GM18873 (cell line): ENCODE measurements around the gene SLC12A5.
"Not testable (repeated sequence)": the region's sequence is repeated elsewhere in the genome, so short reads cannot be mapped to it uniquely, and the experiment has no call there.

Experiments
- ATAC-seq: cut with Tn5 transposase; IDR thresholded peaks from one replicate; pipeline ENCODE4 v1.9.1; 2021; ENCODE audit warnings: mild to moderate bottlenecking, moderate library complexity, moderate number of reproducible peaks; ENCODE audit not compliant: unreplicated experiment, low FRiP score

SLC12A5 gene

DNA sequence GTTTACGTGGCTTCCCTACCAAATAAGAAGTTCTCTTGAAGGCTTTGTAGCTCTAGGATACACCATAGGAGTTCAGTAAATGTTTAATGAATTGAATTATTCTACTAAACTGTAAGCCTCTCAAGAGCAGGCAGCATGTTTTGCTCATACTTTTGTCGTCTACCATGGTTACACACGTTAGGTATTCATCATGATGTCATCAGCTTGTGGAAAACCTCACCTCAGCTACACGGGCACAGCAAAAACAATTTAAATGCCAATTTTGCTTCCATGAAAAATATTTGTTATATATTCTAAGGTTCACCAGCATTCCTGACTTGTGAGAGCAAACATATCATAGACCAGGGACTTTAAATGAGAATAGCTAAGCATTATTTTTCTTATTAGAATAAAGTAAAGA is 44.0 kb downstream of the SLC12A5 start:
- ATAC-seq = no peak

DNA sequence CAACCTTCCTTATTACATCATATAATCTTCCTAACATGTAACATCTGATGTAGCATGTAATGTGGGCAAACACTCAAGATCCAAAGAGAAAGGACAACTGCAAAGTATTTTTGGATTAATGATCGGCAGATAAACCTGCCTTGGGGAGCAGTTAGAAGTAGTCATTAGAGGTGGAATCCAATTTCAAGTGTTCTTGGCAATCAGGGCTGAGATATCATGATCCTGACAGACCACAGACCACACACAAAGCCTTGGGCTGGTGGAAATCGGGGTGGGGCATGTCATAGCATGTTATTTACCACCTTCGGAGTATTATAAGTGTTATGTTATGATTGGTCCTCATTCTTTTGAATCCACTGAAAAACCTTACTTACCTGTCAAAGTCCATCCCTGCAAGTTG is 44.4 kb downstream of the SLC12A5 start:
- ATAC-seq = no peak

DNA sequence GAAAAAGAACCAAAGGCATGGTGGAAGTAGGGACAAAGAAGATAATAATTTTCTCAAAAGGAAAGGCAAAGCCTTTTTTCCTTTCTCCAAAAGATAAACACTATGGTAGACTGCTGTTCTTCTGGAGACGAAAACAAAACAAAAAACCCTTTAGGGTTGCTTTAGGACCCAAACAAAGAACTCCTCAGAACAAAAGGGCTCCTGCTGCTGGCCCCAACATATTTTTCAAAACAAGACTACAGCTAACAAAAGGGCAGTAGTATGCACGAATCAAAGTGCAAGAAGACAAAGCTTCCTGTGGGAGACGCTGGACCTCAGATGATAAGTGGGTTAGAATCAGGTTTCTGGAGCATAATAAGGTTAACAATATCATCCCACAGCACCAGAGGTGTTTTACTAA is 45.0 kb downstream of the SLC12A5 start:
- ATAC-seq = no peak

DNA sequence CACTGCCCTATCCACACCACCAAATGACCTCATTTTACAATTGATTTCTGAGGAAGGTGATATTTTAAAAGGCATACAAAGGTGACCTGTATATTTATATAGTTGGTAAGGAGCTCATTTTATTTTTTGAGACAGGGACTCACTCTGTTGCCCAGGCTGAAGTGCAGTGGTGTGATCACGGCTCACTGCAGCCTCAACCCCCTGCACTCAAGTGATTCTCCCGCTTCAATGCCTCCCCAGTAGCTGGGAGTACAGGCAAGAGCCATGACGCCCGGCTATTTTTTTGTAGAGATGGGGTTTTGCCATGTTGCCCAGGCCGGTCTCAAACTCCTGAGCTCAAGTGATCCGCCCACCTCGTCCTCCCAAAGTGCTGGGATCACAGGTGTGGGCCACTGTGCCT is 47.8 kb downstream of the SLC12A5 start:
- ATAC-seq = no peak

DNA sequence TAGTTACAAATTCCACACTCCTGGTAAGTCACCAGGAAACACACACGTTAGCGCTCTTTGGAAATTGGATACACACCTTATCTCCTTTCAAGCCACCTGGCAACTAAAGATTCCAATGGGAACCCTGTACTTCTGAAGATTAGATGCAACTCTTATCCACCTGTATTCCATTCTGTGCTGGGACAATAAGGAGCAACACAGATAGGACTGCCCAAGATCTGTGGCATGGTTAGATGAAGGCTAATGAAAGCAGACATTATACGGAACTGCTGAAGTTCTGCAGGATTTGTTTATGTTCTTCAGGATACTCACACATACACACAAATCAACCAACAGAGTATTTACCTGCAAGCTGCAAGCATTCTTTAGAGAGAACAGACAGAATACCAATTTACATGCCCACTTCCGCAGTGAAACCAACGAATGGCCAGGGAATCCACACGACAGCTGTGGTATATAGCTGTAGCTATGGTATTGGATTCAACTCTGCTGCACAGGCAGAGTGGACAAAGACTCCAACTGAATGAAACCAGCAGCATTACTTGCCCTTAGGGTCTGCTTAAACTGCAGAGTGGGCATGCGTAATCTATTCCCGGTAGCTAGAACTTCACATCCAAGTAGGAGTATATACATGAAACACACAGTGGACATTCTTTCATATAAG is 48.8 kb downstream of the SLC12A5 start:
- ATAC-seq = no peak

DNA sequence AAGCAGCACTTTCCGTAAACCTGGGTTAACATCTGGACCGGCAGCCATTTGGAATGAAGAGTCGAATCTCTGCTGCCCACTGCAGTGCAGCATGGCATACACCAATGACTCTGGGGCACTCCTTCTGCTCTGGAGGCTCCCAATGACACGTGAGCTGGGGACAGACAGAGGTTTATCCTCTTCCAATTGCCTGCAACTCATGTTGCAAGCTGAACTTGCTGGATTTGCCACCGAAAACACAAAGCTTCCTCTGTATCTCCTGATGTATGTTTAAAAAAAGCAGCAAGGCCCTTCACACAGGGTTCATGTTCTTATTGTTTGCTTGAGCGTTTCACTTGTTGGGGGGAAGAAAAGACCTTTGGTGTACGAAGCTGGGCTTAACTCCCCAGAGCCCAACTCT is 49.9 kb downstream of the SLC12A5 start:
- no peak for ATAC-seq

DNA sequence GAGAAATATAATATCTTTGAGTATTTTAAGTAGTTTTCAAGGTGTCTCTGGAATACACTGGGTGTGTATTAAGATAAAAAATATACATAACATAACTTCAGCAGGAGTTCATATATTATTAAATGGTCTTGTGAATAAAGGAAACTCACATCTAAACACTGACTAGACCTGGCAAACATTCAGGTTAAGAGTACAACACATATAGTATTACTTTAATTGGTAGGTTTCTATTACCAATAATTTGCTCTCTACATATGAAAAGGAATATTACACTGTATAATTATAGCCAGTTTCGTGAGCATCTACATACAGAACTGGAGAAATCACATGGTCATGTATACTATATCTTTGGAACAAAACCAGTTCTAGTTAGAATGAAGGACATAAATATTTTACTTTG is 52.1 kb downstream of the SLC12A5 start:
- no peak for ATAC-seq

DNA sequence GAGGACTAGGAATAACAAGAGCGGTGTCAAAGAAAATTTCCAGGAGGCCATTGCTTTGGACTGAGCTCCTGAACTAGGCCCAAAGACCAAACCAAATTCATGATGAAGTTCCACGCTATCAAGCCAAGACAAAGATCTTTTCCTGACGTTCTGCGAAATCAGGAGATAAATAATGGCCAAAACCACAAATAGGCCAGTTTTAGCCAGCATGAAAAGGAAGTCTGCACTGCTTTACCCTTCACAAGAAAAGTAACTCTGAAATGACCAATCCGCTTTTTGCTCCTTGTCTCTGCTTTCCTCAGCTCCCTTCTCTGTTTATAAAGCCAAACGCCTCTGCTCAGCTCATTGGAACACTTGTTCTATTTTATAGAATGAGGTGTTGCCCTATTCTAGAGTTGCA is 54.1 kb downstream of the SLC12A5 start:
- ATAC-seq = no peak

DNA sequence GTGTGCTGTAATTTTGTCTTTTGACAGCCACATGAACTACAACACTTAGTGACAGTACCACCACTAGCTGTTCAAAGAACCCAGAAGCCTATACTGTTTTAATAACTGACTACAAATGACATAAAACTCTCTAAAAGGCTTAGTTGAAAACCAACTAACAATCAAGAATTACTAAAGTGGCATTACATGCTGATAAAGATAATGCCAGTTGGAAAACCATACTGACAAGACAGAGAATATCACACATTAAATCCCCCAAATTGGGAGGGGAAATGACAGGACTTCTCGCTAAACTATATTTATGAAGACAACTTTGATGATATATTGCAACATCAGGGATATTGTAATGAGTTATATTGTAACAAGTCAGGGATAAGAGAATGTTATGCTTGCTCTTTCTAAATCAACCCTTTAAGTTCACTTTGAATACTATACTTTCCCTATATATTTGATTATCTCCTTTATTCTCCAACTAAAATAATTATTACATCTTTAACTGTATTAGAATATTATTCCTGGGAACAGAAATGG is 54.6 kb downstream of the SLC12A5 start:
- no peak for ATAC-seq

DNA sequence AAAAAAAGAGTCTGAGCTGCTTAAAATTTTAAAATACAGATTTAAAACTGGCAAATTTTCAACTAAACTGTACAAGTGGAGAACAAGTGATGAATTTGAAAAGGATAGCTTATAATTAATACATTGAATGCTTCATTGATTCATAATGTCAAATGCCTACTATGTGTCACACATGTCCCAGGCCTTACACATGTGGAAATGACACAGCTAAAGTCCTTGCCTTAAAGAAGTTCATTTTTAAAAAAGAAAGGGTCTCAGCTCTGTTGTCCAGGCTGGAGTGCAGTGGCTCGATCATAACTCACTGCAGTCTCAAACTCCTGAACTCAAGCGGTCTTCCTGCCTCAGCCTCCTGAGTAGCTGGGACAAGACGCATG is 55.8 kb downstream of the SLC12A5 start:
- ATAC-seq = no peak

DNA sequence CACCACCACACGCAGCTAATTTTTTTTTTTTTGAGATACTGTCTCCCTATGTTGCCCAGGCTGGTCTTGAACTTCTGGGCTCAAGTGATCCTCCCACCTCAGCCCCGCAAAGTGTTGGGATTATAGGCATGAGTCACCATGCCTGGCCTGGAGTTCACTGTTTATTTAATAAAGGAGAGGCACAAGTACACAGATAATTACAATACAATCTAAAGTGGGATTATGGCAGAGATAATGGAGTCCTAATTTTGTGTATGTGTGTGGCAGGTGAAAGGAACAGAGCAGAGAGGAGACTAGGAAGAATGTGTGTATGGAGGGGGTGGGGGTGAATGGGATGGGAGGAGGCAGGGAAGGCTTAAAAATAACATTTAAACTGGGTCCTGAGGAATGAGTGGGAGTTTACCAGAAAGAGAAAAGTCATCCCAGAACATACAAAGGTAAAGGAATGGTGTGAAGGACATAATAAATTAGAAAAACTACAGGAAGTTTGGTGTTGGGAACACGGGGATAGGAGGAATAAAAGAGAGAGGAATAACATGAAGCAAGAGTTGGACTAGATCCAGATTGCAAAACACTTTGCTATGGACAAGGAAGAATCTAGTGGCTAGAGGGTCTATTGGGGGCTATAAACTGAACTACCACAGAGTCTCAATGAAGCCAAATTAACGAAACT is 56.3 kb downstream of the SLC12A5 start:
- ATAC-seq = no peak

DNA sequence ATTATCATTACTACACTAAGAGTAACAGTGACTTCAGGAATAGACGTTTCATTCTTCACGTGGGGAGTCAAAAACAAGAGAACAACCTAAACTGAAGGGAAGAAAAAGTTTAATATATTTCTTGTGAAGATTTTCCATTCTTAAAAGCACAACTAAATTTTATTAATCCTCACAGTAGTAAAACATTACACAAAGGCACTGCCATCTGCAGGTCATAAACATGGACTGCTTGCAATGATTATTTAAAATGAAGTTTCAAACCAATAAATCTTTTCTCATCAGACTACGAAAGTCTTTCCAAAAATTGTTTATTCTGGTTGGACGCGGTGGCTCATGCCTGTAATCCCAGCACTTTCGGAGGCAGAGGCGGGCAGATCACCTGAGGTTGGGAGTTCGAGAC is 58.1 kb downstream of the SLC12A5 start:
- no peak for ATAC-seq

DNA sequence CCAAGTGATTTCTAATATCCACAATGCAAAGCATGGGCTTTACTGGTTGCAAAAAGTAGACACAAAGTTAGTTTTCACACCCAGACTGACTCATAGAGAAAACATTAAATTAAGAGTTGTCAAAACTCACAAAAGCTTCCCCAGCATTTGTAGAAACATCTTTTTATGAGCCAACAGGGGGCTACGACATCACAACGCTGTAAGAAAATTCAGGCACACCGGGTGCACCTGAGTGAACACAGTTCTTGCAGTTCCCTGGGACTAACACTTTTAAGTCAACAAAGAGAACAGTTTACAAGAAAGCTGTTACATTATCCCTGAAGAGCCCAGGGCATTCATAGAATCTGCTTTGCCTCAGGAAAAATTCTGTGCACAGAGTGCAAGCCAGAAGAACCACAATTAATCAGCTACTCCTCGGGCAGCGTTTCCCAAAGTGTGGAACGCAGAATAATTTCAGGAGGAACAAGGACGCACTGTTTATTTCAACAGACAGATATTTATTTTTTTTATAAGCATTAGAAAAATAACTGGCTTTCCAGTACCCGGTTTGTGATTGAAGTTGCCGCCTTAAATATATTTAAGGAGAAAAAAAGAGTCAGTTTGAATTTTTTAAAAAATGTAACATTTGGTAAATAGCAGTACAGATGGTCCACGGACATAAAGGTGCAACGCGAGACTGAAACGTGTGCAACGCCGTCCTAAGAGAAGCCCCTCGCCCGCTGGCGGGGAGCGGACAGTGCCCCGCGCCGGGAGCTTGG is 59.6 kb downstream of the SLC12A5 start:
- ATAC-seq = no peak

DNA sequence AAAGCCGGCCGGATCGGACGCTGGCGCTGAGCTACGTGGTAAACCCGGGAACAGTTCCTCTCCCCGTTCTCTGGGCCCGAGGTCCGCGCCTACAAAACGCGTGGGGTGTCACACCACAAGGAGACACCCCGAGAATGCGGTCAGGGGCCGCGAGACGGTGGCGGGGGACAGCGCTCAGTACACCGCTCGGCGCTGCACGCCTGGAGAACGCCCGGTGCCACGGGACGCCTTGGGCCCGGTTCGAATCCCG is 60.1 kb downstream of the SLC12A5 start:
- peak; percentile 12 for ATAC-seq

DNA sequence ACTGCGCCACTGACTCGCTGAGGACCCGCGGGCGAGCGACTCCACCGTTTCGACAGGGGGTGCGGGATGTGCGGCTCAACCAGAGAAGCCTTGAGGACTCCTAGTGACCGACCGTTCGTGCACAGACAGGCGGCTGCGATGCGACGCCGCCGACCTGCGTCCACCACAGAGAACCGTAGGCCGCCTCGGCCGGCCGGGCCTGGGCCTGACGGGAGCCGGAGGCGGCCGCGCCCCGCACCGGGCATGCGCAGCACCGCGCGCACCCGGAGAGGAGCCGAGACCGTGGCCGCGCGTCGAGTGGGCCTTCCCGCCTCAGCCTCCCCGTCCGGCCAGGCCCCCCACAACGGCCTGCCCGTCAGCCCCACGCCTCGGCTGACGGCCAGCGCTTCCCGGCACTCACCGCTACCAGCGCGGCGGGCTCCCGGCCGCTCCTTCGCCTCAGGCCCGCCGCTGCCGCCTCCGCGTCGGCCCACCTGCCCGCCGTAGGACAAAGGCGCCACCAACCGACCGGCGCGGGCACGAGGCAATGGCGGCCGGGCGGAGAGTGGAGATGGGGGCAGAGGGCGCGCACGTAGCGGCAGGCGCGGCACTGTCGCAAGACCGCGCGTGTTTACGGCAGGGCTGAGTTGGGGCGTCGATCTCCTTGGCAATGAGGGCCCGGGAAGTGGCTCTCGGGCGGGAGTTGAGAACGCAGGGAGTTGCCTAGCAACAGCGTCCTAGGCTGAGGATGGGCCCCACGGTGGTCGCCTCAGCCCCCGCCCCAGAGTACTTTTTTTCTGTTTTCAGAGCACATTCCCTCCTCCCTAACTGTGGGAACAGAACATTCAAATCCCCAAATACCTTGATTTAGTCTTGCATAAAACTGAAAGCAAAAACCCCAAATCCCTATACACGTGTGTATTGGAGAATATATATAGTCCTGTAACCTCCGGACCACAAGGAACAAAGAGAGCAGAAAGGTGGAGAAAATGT is 60.7 kb downstream of the SLC12A5 start, which contains the start of gene NCOA5:
Gene NCOA5 (minus strand): TSS at position 546 of the 972 bp plus-strand sequence. CDS start 10,538 bp downstream, outside the sequence.
- ATAC-seq = peak; percentile 79

DNA sequence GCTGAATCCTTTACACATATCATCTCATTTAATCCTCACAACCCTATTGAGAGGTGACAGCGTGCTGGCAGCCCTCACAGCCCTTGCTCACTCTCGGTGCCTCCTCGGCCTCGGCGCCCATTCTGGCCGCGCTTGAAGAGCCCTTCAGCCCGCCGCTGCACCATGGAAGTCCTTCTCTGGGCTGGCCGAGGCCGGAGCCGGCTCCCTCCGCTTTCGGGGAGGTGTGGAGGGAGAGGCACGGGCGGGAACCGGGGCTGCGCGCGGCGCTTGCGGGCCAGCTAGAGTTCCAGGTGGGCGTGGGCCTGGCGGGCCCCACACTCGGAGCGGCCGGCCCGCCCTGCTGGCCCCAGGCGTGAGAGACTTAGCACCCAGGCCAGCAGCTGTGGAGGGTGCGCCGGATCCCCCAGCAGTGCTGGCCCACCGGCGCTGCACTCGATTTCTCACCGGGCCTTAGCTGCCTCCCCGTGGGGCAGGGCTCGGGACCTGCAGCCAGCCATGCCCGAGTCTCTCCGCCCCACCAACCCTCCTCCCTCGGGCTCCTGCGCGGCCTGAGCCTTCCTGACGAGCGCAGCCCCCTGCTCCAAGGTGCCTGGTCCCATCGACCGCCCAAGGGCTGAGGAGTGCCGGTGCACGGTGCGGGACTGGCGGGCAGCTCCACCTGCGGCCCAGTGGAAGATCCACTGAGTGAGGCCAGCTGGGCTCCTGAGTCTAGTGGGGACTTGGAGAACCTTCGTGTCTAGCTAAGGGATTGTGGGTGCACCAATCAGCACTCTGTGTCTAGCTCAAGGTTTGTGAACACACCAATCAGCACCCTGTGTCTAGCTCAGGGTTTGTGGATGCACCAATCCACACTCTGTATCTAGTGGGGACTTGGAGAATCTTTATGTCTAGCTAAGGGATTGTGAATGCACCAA is 62.9 kb downstream of the SLC12A5 start:
- ATAC-seq = not testable (repeated sequence)

DNA sequence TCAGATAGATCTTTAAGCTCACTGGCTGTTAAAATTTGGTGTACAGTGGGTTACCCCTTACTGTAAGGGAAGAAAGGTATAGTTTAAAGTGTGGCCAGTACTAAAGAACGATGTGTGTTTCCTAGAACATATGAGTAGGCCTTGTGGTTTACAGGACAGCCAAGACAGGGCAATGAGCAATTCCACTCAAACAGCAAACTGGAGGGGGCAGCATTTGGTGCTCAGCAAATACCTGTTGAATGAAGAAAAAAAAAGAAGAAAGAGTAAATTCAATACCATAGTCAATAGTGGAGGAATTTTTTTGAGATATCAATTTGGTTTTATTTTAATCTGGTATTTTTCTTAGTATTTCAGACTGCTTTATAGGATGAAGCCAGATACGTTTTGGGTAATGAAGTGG is 64.5 kb downstream of the SLC12A5 start:
- ATAC-seq = no peak

DNA sequence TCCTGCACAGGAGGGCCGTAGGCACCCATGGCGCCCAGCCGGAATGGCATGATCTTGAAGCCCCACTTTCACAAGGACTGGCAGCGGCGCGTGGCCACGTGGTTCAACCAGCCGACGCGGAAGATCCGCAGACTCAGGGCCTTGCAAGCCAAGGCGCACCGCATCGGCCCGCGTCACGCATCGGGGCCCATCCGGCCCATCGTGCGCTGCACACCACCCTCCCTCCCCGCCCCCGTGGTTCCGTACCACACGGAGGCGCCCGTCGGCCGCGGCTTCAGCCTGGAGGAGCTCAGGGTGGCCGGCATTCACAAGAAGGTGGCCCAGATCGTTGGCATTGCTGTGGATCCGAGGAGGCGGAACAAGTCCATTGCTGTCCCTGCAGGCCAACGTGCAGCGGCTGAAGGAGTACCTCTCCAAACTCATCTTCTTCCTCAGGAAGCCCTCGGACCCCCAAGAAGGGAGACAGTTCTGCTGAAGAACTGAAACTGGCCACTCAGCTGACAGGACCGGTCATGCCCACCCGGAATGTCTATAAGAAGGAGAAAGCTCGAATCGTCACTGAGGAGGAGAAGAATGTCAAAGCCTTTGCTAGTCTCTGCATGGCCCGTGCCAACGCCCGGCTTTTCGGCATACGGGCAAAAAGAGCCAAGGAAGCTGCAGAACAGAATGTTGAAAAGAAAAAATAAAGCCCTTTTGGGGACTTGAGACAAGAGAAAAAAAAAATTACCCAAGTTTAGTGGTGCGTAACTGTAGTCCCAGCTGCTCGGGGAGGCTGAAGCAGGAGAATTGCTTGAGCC is 70.7 kb downstream of the SLC12A5 start:
- ATAC-seq = no peak

DNA sequence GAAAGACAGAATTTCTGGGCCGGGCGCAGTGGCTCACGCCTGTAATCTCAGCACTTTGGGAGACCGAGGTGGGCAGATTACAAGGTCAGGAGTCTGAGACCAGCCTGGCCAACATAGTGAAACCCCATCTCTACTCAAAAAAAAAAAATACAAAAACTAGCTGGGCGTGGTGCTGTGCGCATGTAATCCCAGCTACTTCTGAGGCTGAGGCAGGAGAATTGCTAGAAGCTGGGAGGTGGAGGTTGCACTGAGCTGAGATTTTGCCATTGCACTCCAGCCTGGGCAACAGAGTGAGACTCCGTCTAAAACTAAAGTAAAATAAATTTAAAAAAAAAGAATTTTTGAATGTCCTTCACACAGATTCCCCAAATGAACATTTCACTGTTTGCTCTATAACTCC is 71.4 kb downstream of the SLC12A5 start:
- ATAC-seq = not testable (repeated sequence)
